GM21825 (cell line): ENCODE data around the gene UPF1.
"Not testable (repeated sequence)": the region's sequence is repeated elsewhere in the genome, so short reads cannot be mapped to it uniquely, and the experiment has no call there.

Experiments used
- ATAC-seq: cut with Tn5 transposase; IDR thresholded peaks from one replicate; pipeline ENCODE4 v1.9.1; 2021; ENCODE audit warnings: mild to moderate bottlenecking, moderate library complexity; ENCODE audit not compliant: unreplicated experiment

Gene UPF1

DNA sequence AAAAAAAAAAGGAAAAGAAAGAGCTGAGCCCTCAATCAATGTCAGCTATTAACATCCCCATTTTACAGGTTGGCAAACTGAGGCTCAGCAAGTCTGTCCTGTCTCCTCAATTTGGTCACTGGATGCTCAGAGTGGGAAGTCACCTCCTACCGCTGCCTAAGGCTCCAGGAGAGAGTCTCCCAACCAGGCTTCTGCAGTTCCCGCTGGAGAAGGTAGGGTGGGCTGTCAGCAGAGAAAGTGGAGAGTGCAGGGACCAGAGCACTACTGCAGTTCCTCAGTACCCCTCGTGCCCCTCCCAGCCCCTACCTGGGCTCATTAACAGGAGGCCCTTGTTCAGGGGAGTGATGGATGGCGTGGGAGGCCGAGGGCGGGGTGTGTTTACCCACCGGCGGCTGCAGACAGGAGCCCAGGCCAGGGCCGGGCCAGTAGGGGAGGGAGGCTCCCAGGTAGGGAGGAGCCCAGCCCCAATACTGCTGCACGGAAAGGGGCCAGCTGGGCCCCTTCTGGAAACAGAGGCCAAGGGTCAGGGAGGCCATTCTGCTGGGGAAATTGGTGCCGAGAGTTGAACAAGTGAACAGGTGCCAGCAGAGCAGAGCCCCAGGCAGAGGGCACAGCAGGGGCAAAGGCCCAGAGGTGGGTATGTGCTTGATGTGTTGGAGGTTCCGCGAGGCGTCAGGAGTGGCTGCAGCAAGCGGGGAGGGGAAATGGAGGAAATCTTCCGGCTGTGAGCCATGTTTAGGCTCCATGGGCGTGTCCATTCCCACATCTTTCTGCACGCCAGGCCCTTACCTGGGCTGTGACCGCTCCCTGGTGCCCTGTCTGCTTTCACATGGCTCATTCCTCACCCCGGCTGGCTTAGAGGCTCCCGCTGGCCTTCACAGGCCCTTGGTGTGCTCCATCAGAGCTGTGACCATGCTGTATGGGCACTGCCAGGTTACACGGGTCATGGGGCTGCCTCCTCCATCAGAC is 33.1 kb upstream of the UPF1 start:
- no peak for ATAC-seq

DNA sequence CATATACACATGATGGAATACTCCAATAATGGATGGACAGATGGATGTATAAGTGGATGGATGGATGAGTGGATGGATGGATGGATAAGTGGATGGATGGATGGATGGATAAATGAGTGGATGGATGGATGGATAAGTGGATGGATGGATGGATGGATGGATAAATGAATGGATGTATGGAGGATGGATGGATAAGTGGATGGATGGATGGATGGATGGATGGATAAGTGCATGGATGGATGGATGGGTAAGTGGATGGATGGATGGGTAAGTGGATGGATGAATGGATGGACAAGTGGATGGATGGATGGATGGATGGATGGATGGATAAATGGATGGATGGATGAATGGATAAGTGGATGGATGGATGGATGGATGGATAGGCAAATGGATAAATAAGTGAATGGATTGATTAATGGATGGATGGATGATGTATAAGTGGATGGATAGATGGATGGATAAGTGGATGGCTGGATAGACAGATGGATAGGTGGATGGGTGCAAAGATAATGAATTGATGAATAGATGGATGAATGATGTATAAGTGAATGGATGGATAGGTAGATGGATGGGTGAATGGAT is 32.3 kb upstream of the UPF1 start:
- no peak for ATAC-seq

DNA sequence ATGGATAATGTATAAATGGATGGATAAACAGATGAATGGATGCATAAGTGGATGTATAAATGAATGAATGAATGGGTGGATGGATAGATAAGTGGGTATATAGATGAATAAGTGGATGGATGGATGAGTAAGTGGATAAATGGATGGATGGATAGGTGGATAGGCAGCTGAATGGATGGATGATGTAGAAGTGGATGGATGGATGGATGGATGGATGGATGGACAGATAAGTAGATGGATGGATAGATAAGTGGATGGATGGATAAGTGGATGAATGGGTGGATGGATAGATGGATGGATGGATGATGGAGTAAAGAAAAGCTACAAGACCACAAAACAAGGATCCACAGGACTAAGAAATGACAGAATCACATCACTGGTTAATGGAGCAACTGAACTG is 31.7 kb upstream of the UPF1 start:
- no peak for ATAC-seq

DNA sequence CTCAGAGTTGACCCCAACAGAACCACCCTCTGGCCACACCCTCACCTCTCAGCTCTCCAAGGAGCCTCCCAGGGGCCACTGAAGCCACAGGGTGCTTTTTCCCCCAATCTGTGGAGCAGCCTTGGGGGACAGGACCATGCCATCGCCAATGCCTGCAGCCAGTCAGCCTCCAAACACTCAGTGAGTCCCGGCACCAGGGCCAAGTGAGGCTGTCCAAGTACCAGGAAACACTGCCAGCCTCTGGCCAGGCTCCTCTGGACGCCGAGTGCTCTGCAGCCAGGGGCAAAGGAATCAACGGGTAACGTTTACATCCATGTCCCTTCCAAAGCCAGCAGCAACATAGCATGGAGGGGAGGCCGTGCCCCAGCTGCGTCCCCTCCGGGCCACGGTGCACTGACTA is 31.1 kb upstream of the UPF1 start:
- no peak for ATAC-seq

DNA sequence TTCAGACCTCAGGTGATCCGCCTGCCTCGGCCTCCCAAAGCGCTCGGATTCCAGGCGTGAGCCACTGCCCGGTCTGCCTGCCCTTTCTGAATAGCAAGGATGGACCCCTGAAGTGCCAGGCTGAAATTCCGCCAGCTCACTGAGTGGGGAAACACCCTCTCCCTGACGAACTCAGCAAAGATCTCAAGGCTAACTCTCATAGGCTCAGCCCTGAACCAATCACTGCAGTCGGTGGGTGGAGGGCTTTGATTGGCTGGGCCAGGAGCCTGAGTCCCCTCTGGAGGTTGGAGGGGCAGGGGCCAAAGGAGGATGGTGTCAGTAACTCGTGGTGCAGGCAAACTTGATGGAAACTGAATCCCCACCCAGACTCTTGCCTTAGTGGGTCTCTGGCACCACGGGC is 29.4 kb upstream of the UPF1 start:
- ATAC-seq = no peak

DNA sequence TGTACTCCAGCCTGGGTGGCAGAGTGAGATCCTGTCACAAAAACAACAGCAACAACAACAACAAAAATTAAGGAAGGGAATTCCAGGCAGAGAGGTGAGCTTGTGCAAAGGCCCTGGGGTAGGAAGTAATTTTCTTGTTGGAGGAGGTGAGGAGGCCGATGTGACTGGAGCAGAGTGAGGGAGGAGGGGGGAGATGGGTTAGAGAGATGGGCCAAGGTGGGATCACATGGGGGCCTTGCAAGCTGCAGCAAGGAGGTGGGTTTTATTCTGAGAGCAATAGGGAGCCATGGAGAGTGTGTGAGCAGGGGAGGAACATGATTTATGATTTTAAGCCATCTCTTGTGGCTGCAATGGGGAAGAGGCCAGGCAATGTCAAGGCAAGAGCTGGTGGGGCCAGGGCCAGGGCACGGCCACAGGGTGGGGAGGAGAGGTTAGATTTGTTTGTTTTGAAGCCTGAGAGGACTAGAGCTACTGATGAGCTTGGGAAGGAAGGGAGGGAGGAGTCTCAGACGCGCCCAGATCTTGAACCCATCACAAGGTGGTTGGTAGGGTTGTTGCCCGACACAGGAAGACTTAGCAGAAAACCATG is 28.1 kb upstream of the UPF1 start:
- no peak for ATAC-seq

DNA sequence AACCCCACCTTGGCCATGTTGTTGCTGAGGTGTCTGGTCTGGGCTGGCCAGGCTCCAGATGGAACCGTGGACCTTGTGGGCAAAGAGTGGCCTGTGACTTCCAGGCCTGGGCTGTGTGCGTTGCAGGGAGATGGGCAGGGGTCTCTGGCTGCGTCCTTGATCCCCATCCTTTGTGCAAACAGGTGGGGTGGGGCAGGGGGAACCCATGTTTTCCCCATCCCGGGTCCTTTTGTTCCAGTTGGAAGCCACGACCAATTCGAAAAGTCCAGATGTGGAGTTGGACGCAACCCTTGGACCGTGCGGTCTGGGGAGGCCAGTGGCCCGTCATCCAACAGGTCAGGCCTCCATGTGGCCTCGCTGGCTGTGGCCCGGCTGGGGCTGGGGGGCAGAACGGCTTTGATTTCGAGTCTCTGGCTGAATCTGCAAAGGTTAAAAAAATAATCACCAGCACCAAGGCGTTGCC is 27.6 kb upstream of the UPF1 start:
- no peak for ATAC-seq

DNA sequence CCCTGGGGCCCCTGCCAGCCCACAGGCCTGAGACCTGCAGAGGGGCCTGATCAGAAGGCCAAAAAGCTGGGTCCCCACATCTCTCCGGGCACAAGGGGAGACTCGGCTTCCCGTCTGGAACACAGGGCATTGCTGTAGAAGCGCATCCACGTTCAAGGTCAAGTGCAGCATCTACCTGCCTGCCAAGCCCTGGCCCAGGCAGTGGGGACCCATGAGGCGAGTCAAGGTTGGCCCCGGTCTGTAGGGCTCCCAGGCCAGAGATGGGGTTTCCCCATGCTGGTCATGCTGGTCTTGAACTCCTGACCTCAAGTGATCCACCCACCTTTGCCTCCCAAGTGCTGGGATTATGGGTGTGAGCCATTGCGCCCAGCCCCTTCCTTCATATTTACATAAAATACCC is 27.1 kb upstream of the UPF1 start:
- ATAC-seq = no peak

DNA sequence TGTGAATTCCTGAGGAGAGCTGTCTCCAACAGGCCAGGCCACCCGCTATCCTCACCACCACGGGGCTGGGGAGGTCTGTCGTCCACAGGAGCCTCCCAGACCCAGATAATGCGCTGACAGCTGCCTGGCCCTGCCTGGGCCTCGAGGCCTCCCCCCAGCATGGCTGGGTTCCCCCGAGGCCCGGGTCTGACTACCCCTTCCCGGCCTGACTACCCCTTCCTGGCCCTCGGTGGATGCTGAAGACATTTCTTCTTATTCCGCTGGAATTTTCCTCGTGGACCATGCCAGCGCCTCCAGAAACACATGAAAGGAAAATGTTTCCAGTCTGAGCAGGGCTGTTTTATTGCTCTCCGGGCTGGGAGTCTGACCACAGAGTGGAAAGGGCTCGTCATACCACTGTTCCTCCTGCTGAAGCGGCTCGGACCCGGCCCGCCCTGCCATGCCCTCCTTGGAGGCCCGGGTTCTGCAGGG is 23.9 kb upstream of the UPF1 start:
- ATAC-seq = no peak

DNA sequence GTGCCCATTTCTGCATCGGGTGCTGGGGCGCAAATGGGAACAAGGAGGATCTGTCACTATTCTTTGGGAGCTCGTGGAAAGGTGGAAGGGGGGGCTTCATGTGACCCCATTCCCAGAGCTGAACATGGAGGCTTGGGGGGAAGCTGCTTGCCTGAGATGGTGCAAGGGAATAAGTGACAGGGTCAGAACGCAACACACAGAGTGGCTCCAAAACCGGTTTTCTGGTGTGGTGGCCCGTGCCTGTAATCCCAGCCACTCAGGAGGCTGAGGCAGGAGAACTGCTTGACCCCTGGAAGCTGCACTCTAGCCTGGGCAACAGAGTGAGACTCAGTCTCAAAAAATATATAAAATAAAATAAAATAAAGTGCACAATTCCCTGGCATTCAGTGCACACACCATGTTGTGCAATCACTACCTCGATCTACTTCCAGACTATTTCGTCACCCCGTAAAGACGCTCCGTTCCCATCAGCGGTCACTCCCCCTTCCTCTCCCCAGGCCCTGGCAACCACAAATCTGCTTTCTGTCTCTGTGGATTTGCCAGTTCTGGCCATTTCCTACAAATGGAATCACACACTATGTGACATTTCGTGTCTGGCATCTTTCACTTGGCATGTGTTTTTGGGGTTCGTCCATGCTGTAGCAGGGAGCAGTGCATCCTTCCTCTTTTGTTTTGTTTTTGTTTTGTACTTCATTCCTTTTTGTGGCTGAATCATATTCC is 22.4 kb upstream of the UPF1 start:
- no peak for ATAC-seq

DNA sequence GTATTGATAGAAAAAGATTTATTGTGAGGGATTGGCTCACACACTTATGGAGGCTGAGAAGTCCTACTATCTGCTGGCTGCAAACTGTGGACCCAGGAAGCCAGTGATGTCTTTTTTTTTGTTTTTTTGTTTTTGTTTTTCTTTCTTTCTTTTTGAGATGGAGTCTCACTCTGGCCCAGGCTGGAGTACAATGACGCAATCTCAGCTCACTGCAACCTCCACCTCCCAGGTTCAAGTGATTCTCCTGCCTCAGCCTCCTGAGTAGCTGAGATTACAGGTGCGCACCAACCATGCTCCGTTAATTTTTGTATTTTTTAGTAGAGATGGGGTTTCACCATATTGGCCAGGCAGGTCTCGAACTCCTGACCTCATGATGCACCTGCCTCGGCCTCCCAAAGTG is 20.1 kb upstream of the UPF1 start:
- not testable (repeated sequence) for ATAC-seq

DNA sequence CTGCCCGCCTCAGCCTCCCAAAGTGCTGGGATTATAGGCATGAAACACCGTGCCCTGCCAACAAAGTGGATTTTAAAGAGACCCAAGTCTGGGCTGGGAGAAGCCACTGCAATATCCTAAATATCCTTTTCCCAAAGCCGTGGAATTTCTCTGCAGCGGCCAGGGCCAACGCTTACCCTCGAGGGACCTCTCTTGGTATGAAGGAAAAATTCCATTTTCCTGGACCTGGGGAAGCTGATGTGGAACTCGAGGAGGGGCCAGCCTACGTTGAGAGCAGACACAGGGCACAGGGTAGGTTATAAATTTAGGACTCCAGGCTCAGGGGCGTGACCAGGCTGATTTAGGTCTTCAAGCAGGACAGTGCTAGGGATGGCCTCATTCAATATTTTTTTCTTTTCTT is 17.7 kb upstream of the UPF1 start:
- ATAC-seq = no peak

DNA sequence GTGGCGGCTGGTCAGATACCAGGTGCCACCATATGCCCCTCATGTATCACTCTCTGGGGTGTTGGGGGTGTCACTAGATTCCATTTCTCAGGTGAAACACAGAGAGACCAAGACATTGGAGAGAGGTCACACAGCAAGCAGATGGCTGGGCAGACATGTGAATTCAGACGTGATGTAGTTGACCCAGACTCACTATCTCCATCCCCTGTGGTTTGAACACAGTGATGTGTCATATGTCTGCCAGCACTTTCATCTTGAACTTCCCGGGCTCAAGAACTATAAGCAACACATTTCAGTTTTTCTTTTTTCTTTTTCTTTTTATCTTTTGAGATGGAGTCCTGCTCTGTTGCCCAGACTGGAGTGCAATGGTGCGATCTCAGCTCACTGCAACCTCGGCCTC is 16.1 kb upstream of the UPF1 start:
- ATAC-seq = no peak

DNA sequence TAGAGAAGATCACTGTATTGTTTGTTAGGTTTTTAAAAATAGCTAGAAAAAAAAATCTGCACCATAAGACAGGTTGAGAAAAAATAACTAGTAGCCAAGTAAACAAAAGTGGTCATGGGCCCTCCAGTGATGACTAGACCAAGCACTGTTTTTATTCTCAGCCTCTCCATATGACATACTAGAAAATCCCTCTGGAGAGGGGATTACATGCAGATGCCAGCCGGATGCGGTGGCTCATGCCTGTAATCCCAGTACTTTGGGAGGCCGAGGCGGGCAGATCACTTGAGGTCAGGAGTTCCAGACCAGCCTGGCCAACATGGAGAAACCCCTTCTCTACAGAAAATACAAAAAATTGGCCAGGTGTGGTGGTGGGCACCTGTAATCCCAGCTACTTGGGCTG is 15.1 kb upstream of the UPF1 start:
- ATAC-seq = not testable (repeated sequence)

DNA sequence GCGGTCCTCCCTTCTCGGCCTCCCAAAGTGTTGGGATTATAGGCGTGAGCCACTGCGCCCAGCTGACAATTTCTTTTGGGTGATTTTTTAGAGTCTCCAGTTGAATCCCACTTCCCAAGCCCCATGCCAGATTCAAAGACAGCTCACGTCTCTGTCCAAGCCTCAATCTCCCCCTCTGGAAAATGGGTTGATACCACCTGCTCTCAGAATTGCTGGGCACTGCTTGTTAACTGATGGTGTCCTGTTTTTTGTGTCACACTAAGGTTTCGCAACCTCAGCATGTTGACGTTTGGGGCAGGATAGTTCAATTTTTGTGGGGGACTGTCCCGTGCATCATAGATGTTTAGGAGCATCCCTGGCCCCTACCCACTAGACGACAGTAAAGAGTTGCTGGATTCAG is 14.2 kb upstream of the UPF1 start:
- ATAC-seq = no peak

DNA sequence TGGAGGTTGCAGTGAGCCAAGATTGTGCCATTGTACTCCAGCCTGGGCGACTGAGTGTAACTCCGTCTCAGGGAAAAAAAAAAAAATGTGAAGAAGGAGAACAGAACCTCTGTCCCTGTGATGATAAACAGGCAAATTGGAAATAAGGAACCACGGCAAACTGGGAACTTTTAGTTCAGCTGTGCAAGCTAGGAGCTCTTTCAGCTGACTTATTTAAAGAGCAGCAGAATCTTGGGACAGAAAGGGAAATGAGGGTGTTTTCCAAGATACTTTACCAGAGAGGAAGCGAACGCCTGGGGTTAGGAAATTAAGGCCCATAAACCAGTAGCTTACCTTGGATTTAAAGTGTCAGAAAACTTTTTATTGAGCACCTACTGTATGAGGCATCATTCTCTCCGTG is 3.0 kb upstream of the UPF1 start:
- no peak for ATAC-seq

DNA sequence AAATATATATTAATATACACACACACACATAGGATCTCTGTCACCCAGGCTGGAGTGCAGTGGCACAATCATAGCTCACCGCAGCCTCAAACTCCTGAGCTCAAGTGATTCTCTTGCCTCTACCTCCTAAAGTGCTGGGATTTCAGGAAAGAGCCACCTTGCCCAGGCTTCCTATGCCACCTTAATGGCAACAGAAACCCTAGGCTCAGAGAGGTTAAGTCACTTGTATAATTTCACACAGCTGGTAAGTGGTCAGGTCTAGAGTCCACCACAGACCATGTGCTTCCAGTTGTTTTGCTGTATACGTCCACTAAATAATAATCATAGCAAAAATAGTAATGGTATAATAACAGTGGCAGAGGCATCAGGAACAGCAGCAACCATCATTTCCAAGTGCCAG is 1.3 kb upstream of the UPF1 start:
- ATAC-seq = no peak

DNA sequence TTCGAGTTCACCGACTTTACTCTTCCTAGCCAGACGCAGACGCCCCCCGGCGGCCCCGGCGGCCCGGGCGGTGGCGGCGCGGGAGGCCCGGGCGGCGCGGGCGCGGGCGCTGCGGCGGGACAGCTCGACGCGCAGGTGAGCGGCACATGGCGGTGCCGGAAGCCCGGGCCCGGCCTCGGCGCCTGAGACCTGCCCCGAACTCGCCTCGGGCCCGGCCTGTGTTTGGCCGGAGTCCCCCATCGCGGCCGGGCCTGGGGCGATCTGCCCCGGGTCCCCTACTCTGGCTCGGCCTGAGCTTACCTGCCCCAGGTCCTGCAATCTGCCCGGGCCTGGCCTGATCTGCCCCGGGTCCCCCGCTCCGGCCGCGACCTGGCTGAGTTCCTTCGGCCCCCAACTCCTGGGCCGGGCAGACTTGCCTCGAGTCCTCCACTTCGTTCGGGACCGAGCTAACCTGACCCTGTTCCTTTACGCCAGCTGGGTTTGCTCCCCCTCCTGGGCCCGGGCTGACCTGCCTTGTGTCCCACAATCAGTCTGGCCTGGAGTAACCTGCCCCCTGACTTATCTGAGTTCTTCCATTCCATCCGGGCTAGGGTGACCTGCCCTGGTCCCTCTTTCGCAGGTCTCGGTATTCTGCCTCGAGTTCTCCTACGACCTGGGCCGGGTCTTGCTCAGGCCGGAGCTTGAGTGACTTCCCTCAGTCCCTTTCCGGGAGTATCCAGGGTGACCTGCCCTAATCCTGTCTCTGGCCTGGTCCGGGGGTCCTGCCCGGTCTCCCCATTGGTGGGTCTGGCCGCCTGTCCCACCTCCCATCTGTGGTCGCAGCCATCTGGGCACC is 764 bp downstream of the UPF1 start:
- peak; percentile 28 for ATAC-seq

DNA sequence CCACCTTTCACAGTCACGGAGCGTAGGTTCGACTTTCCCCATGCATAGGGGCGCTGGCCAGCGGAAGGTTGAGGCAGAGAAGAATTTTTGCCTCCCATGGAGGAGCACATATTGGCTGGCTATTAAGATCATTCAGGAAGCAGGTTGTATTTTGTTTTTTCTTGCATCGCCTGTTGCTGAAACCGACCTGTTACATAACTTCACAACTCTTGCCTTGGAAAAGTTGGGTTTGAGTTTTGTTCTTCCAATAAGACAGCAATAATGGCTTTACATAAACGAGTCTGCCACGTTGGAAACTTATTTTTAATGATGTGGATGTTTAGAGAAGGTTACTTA is 1.4 kb downstream of the UPF1 start:
- ATAC-seq = no peak

DNA sequence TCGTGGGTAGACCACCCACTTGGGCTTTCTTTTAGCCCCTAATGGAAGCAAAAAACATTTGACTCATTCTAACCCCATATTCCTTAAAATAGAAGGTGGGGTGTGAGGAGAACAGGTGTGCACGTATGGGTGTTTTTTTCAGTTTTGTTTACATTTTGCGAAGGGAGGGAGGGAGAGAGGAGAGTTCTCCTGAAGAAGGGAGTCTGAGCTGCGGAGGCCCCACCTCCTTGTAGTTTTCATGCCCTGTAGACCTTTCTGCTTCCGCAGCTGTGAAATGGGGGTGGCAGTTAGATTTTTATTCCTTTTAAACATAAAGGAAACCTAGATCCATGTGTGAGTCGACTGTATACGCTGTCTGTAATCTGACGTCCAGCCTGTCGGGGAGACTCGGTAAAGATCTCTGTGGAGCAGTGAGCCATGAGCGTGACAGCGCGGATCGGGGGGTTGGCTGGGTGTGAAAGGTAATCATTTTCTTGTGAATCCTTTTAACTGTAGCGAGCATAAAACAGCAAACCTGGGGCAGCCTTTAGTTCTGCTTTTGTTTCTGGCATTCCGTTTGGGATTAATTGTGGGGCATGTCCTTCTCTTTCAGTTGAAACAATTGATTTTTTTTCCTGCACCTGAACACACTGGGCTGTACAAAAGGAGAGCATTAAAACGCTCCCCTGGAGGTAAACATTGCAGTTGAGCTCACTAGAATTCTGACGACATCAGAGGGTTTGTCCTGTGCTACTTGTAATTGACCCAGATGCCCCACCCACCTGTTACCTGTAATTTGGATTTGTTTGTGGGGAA is 2.3 kb downstream of the UPF1 start:
- no peak for ATAC-seq
